NCI-H1930 (cell line): Measurements from ENCODE around the gene MYLK3.

Experiments used
- DNase-seq, 2 experiments: peaks; one replicate each; lab custom pipeline; 2025; lab: John Stamatoyannopoulos, UW

MYLK3 gene

DNA sequence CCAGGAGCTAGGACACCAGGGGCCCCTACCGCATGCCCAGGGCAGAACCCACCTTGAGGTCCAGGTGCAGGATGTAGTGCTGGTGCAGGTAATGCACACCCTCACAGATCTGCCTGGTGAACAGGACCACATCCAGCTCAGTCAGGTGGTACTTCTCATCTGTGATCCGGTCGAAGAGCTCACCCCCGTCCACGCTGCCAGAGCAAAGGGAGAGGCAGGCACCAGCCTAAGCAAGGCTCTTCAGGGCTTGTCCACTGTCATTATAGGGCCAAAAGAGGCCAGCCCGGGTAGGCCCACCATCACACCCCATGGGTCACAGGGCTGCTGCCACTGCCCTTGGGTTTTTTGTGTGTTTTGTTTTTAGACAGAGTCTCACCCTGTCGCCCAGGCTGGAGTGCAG lies 21.0 kb downstream of the MYLK3 start:
- no peak for DNase-seq

DNA sequence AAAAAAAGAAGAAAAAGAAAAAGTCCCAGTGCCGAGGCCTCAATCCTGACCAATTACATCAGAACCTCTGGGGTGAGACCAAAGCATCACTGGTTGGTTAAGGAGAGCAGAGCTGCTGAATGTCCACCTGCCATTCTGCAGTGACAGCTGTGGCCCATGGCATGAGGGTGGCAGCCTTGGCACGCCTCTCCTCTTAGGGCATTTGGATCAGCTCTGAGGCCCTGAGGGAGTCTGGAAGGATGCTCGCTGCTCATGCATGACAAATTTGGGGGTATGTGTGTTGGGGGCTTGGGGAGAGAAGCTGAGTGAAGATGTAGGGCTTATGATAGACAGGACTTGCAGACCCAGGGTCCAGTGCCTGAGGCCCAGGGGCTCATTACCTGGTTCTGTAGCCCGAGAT lies 26.3 kb downstream of the MYLK3 start:
- DNase-seq, result no peak

DNA sequence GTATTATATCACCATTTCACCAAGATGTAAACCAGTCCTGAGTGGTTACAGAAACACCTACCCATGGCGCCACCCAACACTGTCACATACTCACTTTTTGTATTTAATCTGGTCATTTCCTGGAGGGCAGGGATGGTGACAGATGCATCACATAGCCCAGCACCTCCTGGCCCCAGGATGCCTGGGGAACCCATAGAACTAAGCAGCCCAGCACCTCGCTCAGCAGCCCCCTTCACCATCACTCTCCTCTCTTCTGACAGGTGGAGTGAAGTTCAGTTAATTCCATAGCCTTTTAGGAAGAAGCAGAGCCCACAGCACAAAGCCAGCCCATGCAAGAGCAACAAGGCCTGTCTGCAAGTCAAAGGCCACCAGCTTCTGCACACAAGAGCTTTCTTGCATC lies 27.5 kb downstream of the MYLK3 start:
- DNase-seq, result no peak

DNA sequence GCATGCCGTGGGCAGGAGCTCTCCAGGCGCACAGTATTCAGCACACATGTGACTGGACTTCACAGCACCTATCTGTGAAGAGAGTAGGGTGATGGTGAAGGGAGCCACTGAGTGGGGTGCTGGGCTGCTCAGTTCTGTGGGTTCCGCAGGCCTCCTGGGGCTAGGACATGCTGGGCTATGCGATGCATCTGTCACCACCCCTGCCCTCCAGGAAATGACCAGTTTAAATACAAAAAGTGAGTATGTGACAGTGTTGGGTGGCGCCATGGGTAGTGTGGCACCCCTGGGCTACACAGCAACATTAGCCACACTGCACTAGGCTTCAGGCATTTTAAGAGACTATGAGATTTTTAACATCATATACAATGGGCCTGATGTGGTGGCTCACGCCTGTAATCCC lies 28.6 kb downstream of the MYLK3 start:
- no peak for DNase-seq

DNA sequence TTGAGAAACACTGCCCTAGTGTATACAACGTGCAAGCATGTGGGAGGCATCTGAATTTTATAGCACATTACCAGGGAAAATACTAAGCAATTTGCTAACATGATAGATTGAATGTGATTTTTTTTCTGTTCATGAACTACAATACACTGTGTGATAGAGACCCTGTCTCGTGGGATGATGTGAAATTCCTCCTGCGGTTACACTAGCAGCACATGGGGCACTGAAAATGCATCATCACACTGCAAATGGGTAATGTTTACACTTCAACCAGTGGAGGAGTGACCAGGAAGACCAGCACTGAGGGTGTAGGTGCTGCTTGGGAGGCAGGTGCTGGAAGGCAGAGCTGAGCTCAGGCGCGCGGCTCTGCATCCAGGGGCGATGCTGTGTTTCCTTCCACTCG lies 29.9 kb downstream of the MYLK3 start:
- no peak for DNase-seq

DNA sequence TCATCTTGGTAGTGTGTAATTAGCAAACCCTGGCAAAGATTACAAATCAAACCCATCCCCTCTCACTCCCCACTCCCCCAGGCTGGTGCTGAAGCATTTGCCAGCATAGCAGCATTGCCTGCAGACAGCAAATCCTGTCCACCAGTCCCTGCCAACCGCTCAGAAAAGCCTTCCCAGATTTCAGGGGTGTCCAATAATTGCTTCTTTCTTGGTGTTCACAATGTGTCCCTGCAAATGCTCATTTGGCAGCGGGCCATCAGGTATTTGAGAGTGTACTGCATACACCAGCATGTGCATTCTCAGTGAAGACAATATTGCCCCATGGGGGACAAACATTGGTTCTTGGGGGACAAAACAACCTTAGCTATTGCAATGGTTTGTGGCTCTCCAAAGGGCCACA lies 30.5 kb downstream of the MYLK3 start:
- no peak for DNase-seq

DNA sequence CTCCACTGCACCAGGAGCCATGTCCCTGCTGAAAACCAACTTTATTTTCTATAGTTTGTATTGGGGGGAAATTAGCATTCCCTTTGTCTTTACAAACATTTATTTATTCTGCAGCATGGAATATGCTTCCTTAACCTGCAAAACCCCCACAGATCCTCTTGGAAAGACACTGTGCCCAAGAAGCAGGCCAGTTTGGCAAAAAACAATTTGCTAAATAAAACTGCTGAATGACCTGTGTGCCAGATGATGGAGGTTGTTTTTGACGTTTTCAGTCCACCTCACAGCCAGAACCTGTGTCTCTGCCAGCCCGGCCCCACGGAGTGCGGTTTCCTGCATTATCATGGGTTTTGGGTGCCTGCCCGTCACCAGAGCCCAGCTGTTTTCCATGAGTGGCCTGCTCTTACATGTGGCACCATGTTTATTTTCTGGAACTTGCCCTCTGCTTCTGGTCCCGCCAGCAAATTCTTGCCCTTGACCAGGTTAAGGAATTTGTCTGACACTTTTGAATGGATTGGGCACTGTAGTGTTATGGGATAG lies 32.3 kb downstream of the MYLK3 start:
- DNase-seq, result no peak

DNA sequence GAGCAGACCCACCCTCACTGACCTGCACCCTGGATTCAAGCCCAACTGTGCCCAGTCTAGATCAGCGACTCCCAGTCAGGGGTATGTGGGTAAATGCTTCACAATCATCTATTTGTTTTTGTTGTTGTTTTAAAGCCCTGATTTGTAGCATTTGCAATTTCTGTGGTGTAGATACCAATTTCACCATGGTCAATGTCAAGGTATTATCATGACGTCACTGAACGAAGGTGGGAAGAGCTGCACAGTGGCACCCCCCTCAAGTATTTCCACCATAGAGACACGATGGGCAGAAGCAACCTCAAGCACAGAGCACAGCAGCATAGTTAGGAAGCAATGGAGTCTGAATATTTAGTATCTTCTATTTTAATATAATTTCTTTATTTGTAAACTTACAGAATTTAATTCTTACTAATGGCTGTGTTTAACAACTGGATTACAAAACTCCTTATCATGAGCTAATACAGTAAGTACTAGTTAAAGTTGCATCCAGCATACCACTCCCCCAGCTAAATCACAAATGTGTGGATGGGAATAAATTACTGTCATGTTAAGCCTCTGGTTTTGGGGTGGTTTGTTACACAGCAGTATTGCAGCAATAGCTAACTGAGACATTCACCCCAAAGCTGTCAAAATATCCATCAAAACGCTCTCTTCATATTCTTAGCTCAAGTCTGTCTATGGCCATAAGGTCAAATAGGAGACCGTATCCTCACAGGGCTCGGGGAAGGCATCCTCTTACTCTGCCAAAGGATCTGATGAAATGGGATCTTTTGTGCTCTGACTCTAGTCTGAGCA lies 33.1 kb downstream of the MYLK3 start:
- no peak for DNase-seq

DNA sequence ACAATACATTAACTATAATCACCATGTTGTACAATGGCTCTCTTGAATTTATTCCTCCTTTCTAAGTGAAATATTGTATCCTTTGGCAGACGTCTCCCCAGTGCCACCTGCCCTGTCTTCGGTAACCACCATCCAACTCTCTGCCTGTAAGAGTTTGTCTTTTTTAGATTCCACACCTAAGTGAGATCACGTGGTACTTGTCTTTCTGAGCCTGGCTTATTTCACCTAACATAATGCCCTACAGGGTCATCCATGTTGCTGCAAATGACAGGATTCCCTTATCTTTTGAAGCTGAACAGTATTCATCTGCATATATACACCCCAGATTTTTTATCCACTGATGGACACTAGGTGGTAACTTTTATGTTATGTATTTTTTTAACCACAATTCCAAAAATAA lies 34.5 kb downstream of the MYLK3 start:
- no peak for DNase-seq

DNA sequence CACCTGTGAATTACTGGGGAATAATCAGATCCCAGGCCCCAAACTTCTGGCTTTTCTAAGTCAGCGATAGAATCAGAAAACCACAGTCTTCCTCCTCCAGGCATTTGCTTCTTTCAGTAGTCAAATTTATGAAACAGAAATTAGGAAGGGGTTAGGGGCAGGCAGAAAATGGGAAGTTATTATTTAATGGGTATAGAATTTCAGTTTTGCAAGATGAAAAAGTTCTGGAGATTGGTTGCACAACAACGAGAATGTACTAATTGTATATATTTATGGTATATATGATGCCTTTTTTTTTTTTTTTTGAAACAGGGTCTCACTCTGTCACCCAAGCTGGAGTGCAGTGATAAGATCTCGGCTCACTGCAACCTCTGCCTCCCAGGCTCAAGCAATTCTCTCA lies 35.2 kb downstream of the MYLK3 start:
- DNase-seq, result no peak

DNA sequence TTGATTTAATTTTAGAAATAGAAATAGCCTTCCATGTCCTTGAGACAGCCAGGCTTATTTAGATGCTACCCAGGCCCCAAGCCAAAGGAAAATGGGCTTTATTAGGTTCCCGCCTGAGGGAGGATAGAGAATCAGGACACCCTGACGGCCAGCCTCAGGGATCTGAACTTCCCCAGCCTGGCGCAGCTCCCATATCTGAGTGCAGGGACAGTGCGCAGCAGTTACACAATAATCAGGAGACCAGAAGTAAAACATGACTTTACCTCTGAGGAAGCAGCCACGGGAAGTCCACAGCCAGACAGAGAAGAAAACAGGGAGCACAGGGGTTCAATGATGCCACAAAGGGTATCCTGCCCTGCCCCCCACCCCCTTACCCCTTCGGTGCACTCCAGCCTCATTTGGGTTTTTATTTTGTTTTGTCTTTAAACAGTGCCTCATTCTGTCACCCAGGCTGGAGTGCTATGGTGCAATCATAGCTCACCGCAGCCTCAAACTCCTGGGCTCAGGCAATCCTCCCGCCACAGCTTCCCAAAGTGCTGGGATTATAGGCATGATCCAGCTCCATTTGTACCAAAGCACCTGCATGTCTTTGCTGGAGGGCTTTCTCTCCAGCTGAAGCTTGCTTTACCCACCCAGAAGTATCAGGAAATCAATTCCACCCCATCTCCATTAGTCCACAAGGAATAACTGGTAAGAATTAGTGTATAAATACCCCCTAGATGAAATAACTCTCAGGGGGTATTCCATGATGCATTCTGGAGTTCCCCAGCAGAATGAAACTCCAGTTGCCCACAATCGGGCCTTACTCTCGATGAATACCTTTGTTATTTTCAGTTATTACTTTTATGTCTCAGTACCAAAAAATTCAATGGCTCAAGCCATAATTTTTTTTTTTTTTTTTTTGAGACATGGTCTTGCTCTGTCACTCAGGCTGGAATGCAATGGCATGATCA lies 36.8 kb downstream of the MYLK3 start:
- DNase-seq, result no peak

DNA sequence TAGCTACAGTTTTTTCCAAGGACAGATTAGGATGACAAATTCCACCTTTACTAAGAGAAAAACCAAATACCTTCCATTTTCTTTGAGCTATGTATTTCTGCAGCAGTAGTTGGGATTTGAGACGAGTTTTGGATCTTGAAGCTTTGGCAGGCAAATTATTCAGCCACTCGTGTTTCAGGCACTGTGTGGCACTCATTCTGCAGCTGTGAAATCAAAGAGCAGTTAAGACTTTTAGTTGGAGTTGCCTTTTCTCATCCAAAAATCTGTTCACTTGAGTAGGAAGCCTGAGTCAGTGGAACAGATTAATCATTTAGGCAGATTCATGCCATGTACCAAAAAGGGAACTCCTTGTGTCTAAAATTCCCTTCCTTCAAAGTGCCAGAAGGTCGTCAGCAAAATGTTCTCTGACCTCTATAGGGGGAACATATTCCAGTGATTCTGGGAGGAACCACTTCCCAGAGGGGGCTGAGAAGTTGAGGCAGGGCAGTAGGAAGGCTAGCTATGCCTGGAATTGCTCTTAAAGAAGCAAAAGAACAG lies 38.6 kb downstream of the MYLK3 start:
- DNase-seq, result no peak

DNA sequence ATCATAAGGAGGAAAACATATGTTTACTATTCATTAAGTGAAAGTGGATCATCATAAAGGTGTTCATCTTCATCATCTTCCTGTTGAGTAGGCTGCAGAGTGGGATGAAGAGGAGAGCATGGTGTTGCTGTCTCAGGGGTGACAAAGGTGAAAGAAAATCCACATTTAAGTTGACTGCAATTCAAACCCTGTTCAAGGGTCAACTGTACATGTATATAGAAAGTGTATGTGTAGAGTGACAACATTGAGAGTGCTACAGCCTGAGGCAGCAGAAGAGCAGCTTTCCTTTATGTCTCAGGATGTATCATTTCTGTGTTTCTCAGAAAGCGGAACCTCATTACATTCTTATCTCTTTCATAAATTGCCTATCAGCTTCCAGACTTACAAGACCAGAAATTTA lies 41.5 kb downstream of the MYLK3 start:
- DNase-seq, result no peak

DNA sequence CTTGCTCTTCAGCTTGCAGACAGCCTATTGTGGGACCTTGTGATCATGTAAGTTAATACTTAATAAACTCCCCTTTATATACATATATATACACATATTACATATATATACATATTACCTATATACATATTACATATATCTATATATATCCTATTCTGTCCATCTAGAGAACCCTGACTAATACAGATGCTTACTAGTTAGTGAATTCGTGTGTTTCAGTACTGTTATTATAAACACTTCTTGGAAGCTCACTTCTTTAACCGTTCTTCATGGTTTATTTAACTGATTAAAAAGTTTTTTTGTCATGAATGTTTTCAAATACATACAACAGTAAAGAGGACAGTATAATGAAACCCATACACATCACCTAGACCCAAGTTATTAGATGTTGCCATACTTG lies 46.1 kb downstream of the MYLK3 start:
- no peak for DNase-seq

DNA sequence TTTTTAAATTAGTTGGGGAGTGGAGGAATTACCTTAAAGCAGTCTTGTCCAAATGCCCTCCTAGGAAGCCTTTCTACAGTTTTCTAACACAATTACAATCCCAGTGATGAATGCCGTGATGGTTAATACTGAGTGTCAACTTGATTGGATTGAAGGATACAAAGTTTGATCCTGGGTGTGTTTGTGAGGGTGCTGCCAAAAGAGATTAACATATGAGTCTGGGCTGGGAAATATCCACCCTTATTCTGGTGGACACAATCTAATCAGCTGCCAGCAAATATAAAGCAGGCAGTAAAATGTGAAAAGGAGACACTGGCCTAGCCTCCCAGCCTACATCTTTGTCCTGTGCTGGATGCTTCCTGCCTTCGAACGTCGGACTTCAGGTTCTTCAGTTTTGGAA lies 46.5 kb downstream of the MYLK3 start:
- no peak for DNase-seq

DNA sequence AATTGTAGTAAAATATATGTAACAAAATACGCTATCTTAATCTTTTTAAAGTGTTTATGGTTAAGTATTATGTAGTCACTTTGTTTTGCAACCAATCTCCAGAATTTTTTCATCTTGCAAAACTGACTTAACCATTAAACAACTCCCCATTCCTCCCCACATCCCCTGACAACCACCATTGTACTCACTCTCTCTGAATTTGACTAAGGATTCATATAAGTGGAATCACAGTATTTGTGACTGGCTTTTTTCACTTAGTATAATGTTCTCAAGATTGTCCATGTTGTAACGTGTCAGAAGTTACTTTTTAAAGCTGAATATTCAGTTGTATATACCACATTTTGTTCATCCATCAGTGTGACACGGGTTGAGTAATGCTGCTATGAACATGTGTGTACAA lies 48.1 kb downstream of the MYLK3 start:
- DNase-seq, result no peak

DNA sequence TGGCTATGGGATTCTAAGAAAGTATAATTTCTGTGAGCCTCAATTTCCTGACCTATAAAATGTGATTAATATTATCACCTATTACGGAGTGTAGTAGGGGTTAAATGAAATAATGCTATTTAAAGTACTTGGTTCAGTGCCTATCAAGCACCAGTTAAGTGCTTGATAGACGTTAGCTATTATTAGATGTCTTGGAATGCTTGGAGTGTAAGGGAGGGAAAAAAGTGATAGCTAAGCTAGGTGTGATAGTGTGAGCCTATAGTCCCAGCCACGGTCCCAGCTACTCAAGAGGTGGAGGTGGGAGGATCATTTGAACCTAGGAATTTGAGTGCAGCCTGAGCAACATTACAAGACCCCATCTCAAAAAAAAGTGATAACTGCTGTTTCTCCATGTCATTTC lies 51.2 kb downstream of the MYLK3 start:
- DNase-seq, result no peak

DNA sequence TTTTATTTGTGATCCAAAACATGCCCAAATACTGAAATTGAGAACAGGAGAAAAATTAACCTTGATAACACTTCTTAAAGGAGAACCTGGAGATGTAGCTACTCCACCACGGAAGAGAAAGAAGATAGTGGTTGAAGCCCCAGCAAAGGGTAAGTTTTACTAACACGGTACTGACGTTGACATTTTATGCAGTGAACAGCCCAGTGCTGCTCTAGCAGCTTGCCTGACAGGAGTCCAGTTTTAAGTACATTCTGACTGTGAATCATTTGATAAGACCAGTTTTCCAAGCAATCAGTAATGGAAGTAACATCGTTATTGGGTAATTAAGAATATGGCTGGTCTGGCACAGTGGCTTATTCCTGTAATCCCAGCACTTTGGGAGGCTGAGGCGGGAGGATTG lies 52.2 kb downstream of the MYLK3 start:
- no peak for DNase-seq

DNA sequence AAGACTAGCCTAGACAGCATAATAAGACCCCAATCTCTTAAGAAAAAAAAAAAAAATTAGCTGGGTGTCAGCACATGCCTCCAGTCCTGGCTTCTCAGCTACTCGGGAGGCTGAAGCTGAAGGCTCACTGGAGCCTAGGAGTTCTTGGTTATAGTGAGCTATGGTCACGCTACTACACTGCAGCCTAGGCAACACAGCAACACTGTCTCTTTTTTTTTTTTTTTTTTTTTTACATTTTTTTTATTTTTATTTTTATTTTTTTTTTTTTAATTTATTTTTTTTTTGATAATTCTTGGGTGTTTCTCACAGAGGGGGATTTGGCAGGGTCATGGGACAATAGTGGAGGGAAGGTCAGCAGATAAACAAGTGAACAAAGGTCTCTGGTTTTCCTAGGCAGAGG lies 54.5 kb downstream of the MYLK3 start:
- no peak for DNase-seq

DNA sequence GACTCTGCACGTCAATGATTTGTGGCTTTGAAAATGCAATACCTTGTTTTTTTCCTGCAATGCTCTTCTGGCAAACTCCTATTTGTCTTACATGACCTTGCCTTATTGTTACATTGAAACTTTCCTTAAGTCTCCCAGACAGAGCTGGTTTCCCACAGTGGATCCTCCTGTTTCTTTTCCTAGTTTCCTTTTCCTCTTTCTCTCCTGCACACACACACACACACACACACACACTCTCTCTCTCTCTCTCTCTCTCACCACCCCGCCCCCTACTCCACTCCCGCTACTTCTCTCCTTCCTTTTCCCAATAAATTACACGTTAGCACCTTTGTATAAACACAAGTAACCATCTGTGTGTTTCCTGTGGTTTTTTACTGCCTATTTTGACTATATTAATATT lies 56.4 kb downstream of the MYLK3 start:
- no peak for DNase-seq

DNA sequence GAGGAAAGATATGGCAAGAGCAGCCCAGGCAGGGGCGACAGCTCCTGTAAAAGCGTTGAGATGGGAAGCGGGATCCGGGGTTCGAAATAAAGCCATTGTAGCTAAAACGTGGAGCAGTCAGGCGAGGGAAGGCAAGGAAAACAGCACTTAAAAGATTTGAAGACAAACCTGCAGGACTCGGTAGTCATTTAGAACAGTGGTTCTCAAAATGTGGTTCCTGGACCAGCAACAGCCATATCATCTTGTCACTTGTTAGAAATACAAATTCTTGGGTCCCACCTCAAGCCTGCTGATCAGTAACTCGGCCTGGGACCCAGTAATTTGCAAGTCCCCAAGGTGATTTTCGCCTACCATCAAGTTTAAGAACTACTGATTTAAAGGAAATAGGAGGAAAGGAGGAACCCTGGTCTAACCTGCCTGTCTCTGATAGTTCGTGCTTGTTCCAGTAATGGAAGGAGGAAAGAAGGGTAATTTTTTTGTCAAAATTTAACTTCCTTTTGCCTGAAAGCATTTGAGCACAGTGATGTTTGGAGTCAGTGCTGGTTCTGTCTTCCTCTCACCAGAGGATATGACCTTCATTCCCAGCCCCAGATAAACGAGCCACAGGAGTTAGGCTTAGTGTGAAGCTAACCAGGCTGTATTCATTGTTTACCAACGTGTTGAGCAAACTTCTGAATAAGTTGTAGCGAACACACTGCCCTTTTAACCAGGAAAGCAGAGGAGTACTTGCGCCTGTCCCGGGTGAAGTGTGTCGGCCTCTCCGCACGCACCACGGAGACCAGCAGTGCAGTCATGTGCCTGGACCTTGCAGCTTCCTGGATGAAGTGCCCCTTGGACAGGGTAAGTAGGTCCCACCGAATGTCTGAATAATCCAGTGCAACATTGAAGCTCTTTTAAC lies 57.6 kb downstream of the MYLK3 start:
- no peak for DNase-seq
